OCI-LY3 (cell line): ENCODE results near the gene PAEP.

Experiments
- H2AFZ ChIP-seq: fragments of 200-600, 300-600 bp; shearing (Covaris generic); 2 replicates; pipeline ENCODE4 v1.6.0; 2014; ENCODE audit warnings: antibody characterized with exemption, low read depth, low read length
- H3K27ac ChIP-seq: fragments of 200-600, 300-600 bp; sonication (generic); 2 replicates; pipeline ENCODE4 v1.5.1; 2014; ENCODE audit warnings: mild to moderate bottlenecking, low read length, moderate library complexity, mixed read lengths
- H3K27me3 ChIP-seq: fragments of 200-600, 300-600 bp; sonication (generic); 2 replicates; pipeline ENCODE4 v1.6.1; 2014; ENCODE audit warnings: low read depth, low read length, mixed read lengths
- H3K36me3 ChIP-seq: fragments of 200-600, 300-600 bp; sonication (generic); replicated peaks from 2 replicates; pipeline ENCODE3; 2014; ENCODE audit warnings: low read depth, low read length, mixed read lengths
- H3K4me1 ChIP-seq: fragments of 300-600, 200-600 bp; sonication (generic); 2 replicates; pipeline ENCODE4 v1.6.1; 2014; ENCODE audit warnings: low read length, mixed read lengths
- H3K4me2 ChIP-seq: fragments of 200-600, 300-600 bp; sonication (generic); 2 replicates; pipeline ENCODE4 v1.6.1; 2014; ENCODE audit warnings: low read length, mixed read lengths
- H3K4me3 ChIP-seq: fragments of 300-600, 200-600 bp; sonication (generic); 2 replicates; pipeline ENCODE4 v1.5.1; 2014; ENCODE audit warnings: antibody characterized with exemption, mild to moderate bottlenecking, low read length, moderate library complexity
- H3K79me2 ChIP-seq: fragments of 300-600, 200-600 bp; shearing (Covaris generic); 2 replicates; pipeline ENCODE4 v1.6.1; 2014; ENCODE audit warnings: mild to moderate bottlenecking, low read length, mixed read lengths
- H3K9ac ChIP-seq: fragments of 300-600, 200-600 bp; shearing (Covaris generic); 2 replicates; pipeline ENCODE4 v1.6.0; 2014; ENCODE audit warnings: mild to moderate bottlenecking, low read length, moderate library complexity
- H3K9me3 ChIP-seq: fragments of 200-600, 300-600 bp; shearing (Covaris generic); 2 replicates; pipeline ENCODE4 v1.6.1; 2014; ENCODE audit warnings: low read length, mixed read lengths; ENCODE audit not compliant: insufficient read depth
- H4K20me1 ChIP-seq: fragments of 200-600, 300-600 bp; sonication (generic); 2 replicates; pipeline ENCODE4 v1.6.1; 2016; ENCODE audit warnings: low read length, mixed read lengths; ENCODE audit not compliant: insufficient read depth
- CTCF ChIP-seq: fragments of 200-600, 300-600 bp; sonication (generic); IDR thresholded peaks from 2 replicates; pipeline ENCODE4 v1.5.1; 2014; ENCODE audit warnings: antibody characterized with exemption, low read length, low read depth
- EZH2phosphoT487 ChIP-seq: fragments of 200-600 bp; shearing (Covaris generic); IDR thresholded peaks from 2 replicates; pipeline ENCODE4 v1.6.1; 2018; ENCODE audit warnings: antibody characterized with exemption, mixed run types, low read depth

The PAEP gene

GRCh38 chr9:135522931-135523330 is 38.6 kb upstream of the PAEP start:
- no peaks in the 10 kb centered on the region for H3K36me3 ChIP-seq
- no peaks in the 10 kb centered on the region for H4K20me1 ChIP-seq
- no peak overlapping the region for H2AFZ ChIP-seq
- no peak overlapping the region for H3K27ac ChIP-seq
- TF ChIP-seq EZH2phosphoT487 (no peak), CTCF (no peak)
- no peaks in the 10 kb centered on the region for H3K27me3 ChIP-seq
- no peaks in the 10 kb centered on the region for H3K9me3 ChIP-seq
- H3K4me3 ChIP-seq: no peak overlapping the region
- no peak overlapping the region for H3K9ac ChIP-seq
- H3K4me2 ChIP-seq: no peak overlapping the region
- H3K4me1 ChIP-seq: no peaks in the 10 kb centered on the region
- H3K79me2 ChIP-seq: no peaks in the 10 kb centered on the region

GRCh38 chr9:135523521-135524129 is 37.9 kb upstream of the PAEP start:
- TF ChIP-seq CTCF (no peak), EZH2phosphoT487 (no peak)

GRCh38 chr9:135524130-135524861 is 37.3 kb upstream of the PAEP start:
- no peak for TF ChIP-seq EZH2phosphoT487
- TF ChIP-seq CTCF: no peak
- Histone ChIP-seq H3K4me3 (no peak overlapping the region), H3K9me3 (no peaks in the 10 kb centered on the region), H3K4me2 (no peak overlapping the region), H3K27me3 (no peaks in the 10 kb centered on the region), H4K20me1 (no peaks in the 10 kb centered on the region), H3K27ac (no peak overlapping the region), H3K79me2 (no peaks in the 10 kb centered on the region), H3K9ac (no peak overlapping the region), H3K36me3 (no peaks in the 10 kb centered on the region), H3K4me1 (no peaks in the 10 kb centered on the region), H2AFZ (no peak overlapping the region)

More at GRCh38 chr9:135523521-135524129, 37.9 kb upstream of the PAEP start:
- Histone ChIP-seq H3K4me1 (no peaks in the 10 kb centered on the region), H4K20me1 (no peaks in the 10 kb centered on the region), H3K9ac (no peak overlapping the region), H3K4me2 (no peak overlapping the region), H3K4me3 (no peak overlapping the region), H2AFZ (no peak overlapping the region), H3K27ac (no peak overlapping the region), H3K9me3 (no peaks in the 10 kb centered on the region), H3K36me3 (no peaks in the 10 kb centered on the region), H3K27me3 (no peaks in the 10 kb centered on the region), H3K79me2 (no peaks in the 10 kb centered on the region)

GRCh38 chr9:135525241-135526088 is 36.1 kb upstream of the PAEP start:
- Histone ChIP-seq H3K27ac (no peak overlapping the region), H3K27me3 (no peaks in the 10 kb centered on the region), H3K4me1 (no peaks in the 10 kb centered on the region), H3K9ac (no peak overlapping the region), H4K20me1 (no peaks in the 10 kb centered on the region), H3K79me2 (no peaks in the 10 kb centered on the region), H3K4me2 (no peak overlapping the region), H3K36me3 (no peaks in the 10 kb centered on the region), H2AFZ (no peak overlapping the region), H3K9me3 (no peaks in the 10 kb centered on the region), H3K4me3 (no peak overlapping the region)
- no peak for TF ChIP-seq EZH2phosphoT487
- no peak for TF ChIP-seq CTCF
